Stomach smooth muscle (tissue), 2 donors: Measurements from ENCODE around the gene SPECC1.
"Not testable (repeated sequence)": the region's sequence is repeated elsewhere in the genome, so short reads cannot be mapped to it uniquely, and the experiment has no call there.

ENCODE experiments used
- H3K27ac ChIP-seq: one replicate; pipeline ENCODE4 v1.7.0; 2013; ENCODE audit warnings: mild to moderate bottlenecking, low read length, inconsistent platforms
- H3K27me3 ChIP-seq, 2 donors: one replicate each; pipeline ENCODE4 v1.7.0; 2013; ENCODE audit warnings: low read length in 2 of 2; ENCODE audit not compliant: insufficient read depth in 2 of 2, control insufficient read depth in 1 of 2
- H3K36me3 ChIP-seq, 2 donors: one replicate each; pipeline ENCODE4 v1.7.0; 2013; ENCODE audit warnings: low read length in 2 of 2; ENCODE audit not compliant: control insufficient read depth in 2 of 2, insufficient read depth in 2 of 2
- H3K4me1 ChIP-seq: one replicate; pipeline ENCODE4 v1.7.0; 2013; ENCODE audit warnings: low read length; ENCODE audit not compliant: control insufficient read depth, insufficient read depth
- H3K4me3 ChIP-seq, 2 donors: one replicate each; pipeline ENCODE4 v1.7.0; 2013; ENCODE audit warnings: low read length in 2 of 2
- H3K9ac ChIP-seq, 2 donors: one replicate each; pipeline ENCODE4 v1.7.0; 2013; ENCODE audit warnings: low read length in 2 of 2, mild to moderate bottlenecking in 1 of 2
- H3K9me3 ChIP-seq, 2 donors: one replicate each; pipeline ENCODE4 v1.7.0; 2013; ENCODE audit warnings: low read length in 2 of 2; ENCODE audit not compliant: control insufficient read depth in 2 of 2
- donor health status: healthy.
- donor health status: Pancreatic carcinoma.

Gene SPECC1

GRCh38 chr17:20226814-20227482 lies 217.8 kb downstream of the SPECC1 start:
- Histone ChIP-seq H3K4me3 (no peak overlapping the region), H3K27me3 (peaks cover 0 to 5% of the 10 kb centered on the region in 2 donors), H3K36me3 (no peaks in the 10 kb centered on the region), H3K9ac (no peak overlapping the region), H3K4me1 (peaks cover 3% of the 10 kb centered on the region), H3K9me3 (no peaks in the 10 kb centered on the region), H3K27ac (no peak overlapping the region)

- not testable (repeated sequence) for H3K36me3 ChIP-seq, H3K27ac ChIP-seq, H3K4me1 ChIP-seq, H3K9me3 ChIP-seq, H3K27me3 ChIP-seq, H3K9ac ChIP-seq, H3K4me3 ChIP-seq
Measured at GRCh38 chr17:20227720-20228370, 218.7 kb downstream of the SPECC1 start.

GRCh38 chr17:20228410-20228809 lies 219.3 kb downstream of the SPECC1 start:
- Histone ChIP-seq H3K9ac (no peak overlapping the region), H3K4me3 (no peak overlapping the region), H3K36me3 (no peaks in the 10 kb centered on the region), H3K9me3 (no peaks in the 10 kb centered on the region), H3K27me3 (peaks cover 0 to 5% of the 10 kb centered on the region in 2 donors), H3K27ac (no peak overlapping the region), H3K4me1 (peaks cover 3% of the 10 kb centered on the region)

- Histone ChIP-seq H3K4me1 (peaks cover 3% of the 10 kb centered on the region), H3K27ac (no peak overlapping the region), H3K4me3 (no peak overlapping the region), H3K27me3 (peaks cover 0 to 5% of the 10 kb centered on the region in 2 donors), H3K36me3 (no peaks in the 10 kb centered on the region), H3K9me3 (no peaks in the 10 kb centered on the region), H3K9ac (no peak overlapping the region)
Measured at GRCh38 chr17:20228860-20229259, 219.7 kb downstream of the SPECC1 start.

- Histone ChIP-seq H3K4me1 (peaks cover 3% of the 10 kb centered on the region), H3K9me3 (no peaks in the 10 kb centered on the region), H3K27me3 (no peaks in the 10 kb centered on the region), H3K9ac (no peak overlapping the region), H3K27ac (no peak overlapping the region), H3K4me3 (no peak overlapping the region), H3K36me3 (no peaks in the 10 kb centered on the region)
Measured at GRCh38 chr17:20230924-20231323, 221.8 kb downstream of the SPECC1 start.

GRCh38 chr17:20232611-20233010 lies 223.5 kb downstream of the SPECC1 start:
- H3K36me3 ChIP-seq: no peaks in the 10 kb centered on the region

GRCh38 chr17:20234276-20234675 lies 225.1 kb downstream of the SPECC1 start:
- Histone ChIP-seq H3K36me3 (no peaks in the 10 kb centered on the region), H3K9ac (no peak overlapping the region), H3K4me3 (no peak overlapping the region), H3K27ac (no peak overlapping the region), H3K9me3 (no peaks in the 10 kb centered on the region), H3K27me3 (no peaks in the 10 kb centered on the region), H3K4me1 (no peaks in the 10 kb centered on the region)

More at GRCh38 chr17:20232611-20233010, 223.5 kb downstream of the SPECC1 start:
- no peaks in the 10 kb centered on the region for H3K4me1 ChIP-seq
- H3K9ac ChIP-seq: no peak overlapping the region
- H3K4me3 ChIP-seq: no peak overlapping the region
- H3K27ac ChIP-seq: no peak overlapping the region
- H3K27me3 ChIP-seq: no peaks in the 10 kb centered on the region
- no peaks in the 10 kb centered on the region for H3K9me3 ChIP-seq

- H3K9me3 ChIP-seq: no peaks in the 10 kb centered on the region
- no peak overlapping the region for H3K9ac ChIP-seq
- no peak overlapping the region for H3K4me3 ChIP-seq
- no peaks in the 10 kb centered on the region for H3K4me1 ChIP-seq
- H3K27ac ChIP-seq: no peak overlapping the region
- no peaks in the 10 kb centered on the region for H3K36me3 ChIP-seq
- no peaks in the 10 kb centered on the region for H3K27me3 ChIP-seq
Measured at GRCh38 chr17:20235747-20236146, 226.6 kb downstream of the SPECC1 start.

DNA sequence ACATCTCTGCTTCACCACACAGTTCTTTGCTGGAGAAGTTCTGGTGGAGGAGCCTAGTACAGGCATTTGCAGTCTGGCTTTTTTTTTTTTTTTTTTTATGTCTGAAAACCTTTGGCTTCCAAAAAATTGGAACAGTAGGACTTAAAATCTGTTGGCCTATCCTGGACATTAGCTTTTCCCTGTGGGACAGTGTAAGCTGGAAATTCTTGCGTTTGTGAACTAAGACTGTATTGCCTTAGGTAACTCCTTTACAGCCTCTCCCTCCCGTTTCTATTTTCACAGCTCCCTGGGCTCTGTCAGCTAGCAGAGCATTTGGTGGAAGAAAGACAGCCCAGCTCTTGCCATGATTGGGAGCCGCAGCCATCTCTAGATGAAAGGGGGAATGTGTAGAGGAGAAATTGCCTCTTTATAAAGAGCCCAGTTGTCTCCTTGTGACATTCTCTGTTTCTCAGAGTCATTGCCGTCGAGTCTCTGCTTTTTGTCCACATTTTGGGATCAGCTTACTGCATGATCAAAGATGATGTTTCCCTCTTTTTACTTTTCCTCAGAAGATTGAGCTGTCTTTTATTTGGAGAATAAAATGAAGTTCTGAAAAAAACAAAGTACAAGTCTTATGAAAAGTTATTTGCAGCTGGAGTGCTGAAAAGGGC lies 227.5 kb downstream of the SPECC1 start:
- H3K27ac ChIP-seq: no peak overlapping the region
- no peak overlapping the region for H3K9ac ChIP-seq
- no peaks in the 10 kb centered on the region for H3K27me3 ChIP-seq
- H3K4me3 ChIP-seq: no peak overlapping the region
- no peaks in the 10 kb centered on the region for H3K36me3 ChIP-seq
- H3K4me1 ChIP-seq: no peaks in the 10 kb centered on the region
- no peaks in the 10 kb centered on the region for H3K9me3 ChIP-seq

DNA sequence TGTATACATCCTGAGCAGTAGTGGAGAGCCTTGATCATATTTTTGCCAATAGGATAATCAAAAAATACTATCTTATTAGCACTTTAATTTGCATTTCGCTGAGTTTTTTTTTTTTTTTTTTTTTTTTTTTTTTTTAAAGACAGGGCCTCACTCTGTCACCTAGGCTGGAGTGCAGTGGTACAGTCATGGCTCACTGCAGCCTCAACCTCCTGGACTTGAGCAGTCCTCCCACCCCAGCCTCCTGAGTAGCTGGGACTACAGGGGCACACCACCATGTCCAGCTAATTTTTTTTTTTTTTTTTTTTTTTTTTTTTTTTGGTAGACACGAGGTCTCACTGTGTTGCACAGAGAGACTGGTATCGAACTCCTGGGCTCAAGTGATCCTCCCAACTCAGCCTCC lies 230.6 kb downstream of the SPECC1 start:
- H3K4me1 ChIP-seq, H3K27ac ChIP-seq, H3K9ac ChIP-seq, H3K27me3 ChIP-seq, H3K4me3 ChIP-seq, H3K36me3 ChIP-seq, H3K9me3 ChIP-seq: not testable (repeated sequence)

DNA sequence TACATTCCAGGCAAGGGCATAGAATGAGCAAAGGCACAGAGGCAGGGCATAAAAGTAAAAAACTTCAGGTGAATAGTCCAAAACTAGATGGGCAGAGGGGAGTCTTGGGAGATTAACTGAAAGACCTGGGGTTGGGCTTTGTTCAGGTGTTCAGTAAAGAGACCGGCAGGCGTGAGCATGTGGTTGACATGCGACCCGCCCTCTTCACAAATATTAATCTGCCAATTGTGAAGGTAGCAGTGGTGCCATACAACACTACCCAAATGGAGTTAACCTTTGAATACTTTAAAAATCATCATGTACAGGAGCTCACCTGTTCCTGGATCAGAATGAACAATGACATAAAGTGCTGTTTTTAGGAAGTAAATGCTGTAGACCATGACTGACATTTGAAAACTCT lies 232.7 kb downstream of the SPECC1 start:
- Histone ChIP-seq H3K9me3 (no peaks in the 10 kb centered on the region), H3K36me3 (no peaks in the 10 kb centered on the region), H3K27me3 (no peaks in the 10 kb centered on the region), H3K9ac (no peak overlapping the region), H3K4me3 (no peak overlapping the region), H3K27ac (no peak overlapping the region), H3K4me1 (no peaks in the 10 kb centered on the region)
